Measurements from ENCODE around the gene SLAIN2. TPM values are rescaled to one million over a fixed set of nuclear protein-coding genes. Genes with fewer than 3 reads are reported as not detected.

Gene SLAIN2
- total RNA-seq, 1 experiment from 2014 or later: 35.8 TPM

DNA sequence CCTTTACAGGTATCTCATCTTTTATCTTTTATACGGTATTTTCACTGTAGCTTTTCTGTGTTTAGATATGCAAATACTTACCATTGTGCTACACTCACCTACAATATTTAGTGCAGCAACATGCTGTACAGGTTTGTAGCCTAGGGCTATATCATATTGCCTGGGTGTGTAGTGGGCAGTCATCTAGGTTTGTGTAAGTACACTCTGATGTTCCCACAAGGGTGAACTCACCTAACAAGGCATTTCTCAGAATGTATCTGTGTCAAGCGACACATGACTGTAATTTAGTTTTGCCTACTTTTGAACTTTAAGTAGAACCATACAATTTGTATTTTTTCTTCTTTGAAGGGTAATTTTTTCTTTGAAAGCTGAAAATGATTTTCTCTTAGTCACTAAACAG is 87.6 kb downstream of the SLAIN2 start:
- CTCF ChIA-PET: interaction anchor here (0.8 kb wide), 1 partner anchor 301 kb away, joined by 7 read pairs; no protein-coding TSS in a partner anchor
- no peaks in the 10 kb centered on the region for H3K27me3 Mint-ChIP-seq (ENCODE audit: low read depth)
- ATAC-seq (no peak), DNase-seq (ENCODE audit: low spot score) (no peak)
- H3K4me1 Mint-ChIP-seq: peaks cover 20% of the 10 kb centered on the region
- POLR2A ChIA-PET: no interaction called here
- H3K9me3 Mint-ChIP-seq: no peaks in the 10 kb centered on the region
- no peak overlapping the region for H3K4me3 Mint-ChIP-seq
- TF ChIP-seq ZNF232 (CRISPR knock-in tag; IDR thresholded peaks at IDR 0.05) (no peak), ZNF396 (CRISPR knock-in tag; IDR thresholded peaks at IDR 0.05; ENCODE audit: borderline replicate concordance) (no peak), ERG (CRISPR knock-in tag; IDR thresholded peaks at IDR 0.05) (no peak), NR1H2 (CRISPR knock-in tag; IDR thresholded peaks at IDR 0.05) (no peak), TCF7 (CRISPR knock-in tag; IDR thresholded peaks at IDR 0.05; ENCODE audit: low read depth) (no peak), ZBTB21 (CRISPR knock-in tag; IDR thresholded peaks at IDR 0.05; ENCODE audit: borderline replicate concordance) (no peak), GRHL2 (CRISPR knock-in tag; IDR thresholded peaks at IDR 0.05; ENCODE audit: insufficient replicate concordance, severe bottlenecking) (no peak), ATF2 (CRISPR knock-in tag; IDR thresholded peaks at IDR 0.05; ENCODE audit: borderline replicate concordance, low read depth) (no peak), GTF2I (CRISPR knock-in tag; conservative IDR thresholded peaks at IDR 0.05) (no peak), ZNF416 (CRISPR knock-in tag; IDR thresholded peaks at IDR 0.05) (no peak), FOXP1 (CRISPR knock-in tag; IDR thresholded peaks at IDR 0.05; ENCODE audit: borderline replicate concordance) (no peak), MAX (CRISPR knock-in tag; IDR thresholded peaks at IDR 0.05) (no peak)
- TF ChIP-seq, protein P1, sequence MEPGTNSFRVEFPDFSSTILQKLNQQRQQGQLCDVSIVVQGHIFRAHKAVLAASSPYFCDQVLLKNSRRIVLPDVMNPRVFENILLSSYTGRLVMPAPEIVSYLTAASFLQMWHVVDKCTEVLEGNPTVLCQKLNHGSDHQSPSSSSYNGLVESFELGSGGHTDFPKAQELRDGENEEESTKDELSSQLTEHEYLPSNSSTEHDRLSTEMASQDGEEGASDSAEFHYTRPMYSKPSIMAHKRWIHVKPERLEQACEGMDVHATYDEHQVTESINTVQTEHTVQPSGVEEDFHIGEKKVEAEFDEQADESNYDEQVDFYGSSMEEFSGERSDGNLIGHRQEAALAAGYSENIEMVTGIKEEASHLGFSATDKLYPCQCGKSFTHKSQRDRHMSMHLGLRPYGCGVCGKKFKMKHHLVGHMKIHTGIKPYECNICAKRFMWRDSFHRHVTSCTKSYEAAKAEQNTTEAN (CRISPR knock-in tag; IDR thresholded peaks at IDR 0.05): no peak
- TF ChIP-seq, protein P2, sequence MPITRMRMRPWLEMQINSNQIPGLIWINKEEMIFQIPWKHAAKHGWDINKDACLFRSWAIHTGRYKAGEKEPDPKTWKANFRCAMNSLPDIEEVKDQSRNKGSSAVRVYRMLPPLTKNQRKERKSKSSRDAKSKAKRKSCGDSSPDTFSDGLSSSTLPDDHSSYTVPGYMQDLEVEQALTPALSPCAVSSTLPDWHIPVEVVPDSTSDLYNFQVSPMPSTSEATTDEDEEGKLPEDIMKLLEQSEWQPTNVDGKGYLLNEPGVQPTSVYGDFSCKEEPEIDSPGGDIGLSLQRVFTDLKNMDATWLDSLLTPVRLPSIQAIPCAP (CRISPR knock-in tag; IDR thresholded peaks at IDR 0.05): no peak
- TF ChIP-seq, protein P3, sequence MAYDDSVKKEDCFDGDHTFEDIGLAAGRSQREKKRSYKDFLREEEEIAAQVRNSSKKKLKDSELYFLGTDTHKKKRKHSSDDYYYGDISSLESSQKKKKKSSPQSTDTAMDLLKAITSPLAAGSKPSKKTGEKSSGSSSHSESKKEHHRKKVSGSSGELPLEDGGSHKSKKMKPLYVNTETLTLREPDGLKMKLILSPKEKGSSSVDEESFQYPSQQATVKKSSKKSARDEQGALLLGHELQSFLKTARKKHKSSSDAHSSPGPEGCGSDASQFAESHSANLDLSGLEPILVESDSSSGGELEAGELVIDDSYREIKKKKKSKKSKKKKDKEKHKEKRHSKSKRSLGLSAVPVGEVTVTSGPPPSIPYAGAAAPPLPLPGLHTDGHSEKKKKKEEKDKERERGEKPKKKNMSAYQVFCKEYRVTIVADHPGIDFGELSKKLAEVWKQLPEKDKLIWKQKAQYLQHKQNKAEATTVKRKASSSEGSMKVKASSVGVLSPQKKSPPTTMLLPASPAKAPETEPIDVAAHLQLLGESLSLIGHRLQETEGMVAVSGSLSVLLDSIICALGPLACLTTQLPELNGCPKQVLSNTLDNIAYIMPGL (CRISPR knock-in tag; IDR thresholded peaks at IDR 0.05): no peak
- TF ChIP-seq, protein P4, sequence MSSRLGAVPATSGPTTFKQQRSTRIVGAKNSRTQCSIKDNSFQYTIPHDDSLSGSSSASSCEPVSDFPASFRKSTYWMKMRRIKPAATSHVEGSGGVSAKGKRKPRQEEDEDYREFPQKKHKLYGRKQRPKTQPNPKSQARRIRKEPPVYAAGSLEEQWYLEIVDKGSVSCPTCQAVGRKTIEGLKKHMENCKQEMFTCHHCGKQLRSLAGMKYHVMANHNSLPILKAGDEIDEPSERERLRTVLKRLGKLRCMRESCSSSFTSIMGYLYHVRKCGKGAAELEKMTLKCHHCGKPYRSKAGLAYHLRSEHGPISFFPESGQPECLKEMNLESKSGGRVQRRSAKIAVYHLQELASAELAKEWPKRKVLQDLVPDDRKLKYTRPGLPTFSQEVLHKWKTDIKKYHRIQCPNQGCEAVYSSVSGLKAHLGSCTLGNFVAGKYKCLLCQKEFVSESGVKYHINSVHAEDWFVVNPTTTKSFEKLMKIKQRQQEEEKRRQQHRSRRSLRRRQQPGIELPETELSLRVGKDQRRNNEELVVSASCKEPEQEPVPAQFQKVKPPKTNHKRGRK (CRISPR knock-in tag; IDR thresholded peaks at IDR 0.05; ENCODE audit: borderline replicate concordance): no peak
- no peaks in the 10 kb centered on the region for H3K36me3 Mint-ChIP-seq
- no peak overlapping the region for H3K27ac Mint-ChIP-seq
